Lower leg skin (tissue), 3 donors: Measurements from ENCODE around the gene GOLGA7B.
A peak's percentile ranks its signal among the peaks of the same experiment; 100 is the strongest.

Experiments
- POLR2A ChIP-seq, 2 donors: fragments of 450-650 bp; IDR thresholded peaks; one replicate each; pipeline ENCODE4 v1.6.1; 2016 to 2017; ENCODE audit warnings: antibody characterized with exemption in 2 of 2, mild to moderate bottlenecking in 1 of 2, moderate library complexity in 1 of 2
- TF ChIP-seq, protein P1 (sequence below), 3 donors: fragments of 450-650 bp; IDR thresholded peaks; one replicate each; pipeline ENCODE4 v1.5.1; 2016; ENCODE audit warnings: antibody characterized with exemption in 3 of 3, mild to moderate bottlenecking in 3 of 3, moderate library complexity in 2 of 3

- TF ChIP-seq, protein P1, sequence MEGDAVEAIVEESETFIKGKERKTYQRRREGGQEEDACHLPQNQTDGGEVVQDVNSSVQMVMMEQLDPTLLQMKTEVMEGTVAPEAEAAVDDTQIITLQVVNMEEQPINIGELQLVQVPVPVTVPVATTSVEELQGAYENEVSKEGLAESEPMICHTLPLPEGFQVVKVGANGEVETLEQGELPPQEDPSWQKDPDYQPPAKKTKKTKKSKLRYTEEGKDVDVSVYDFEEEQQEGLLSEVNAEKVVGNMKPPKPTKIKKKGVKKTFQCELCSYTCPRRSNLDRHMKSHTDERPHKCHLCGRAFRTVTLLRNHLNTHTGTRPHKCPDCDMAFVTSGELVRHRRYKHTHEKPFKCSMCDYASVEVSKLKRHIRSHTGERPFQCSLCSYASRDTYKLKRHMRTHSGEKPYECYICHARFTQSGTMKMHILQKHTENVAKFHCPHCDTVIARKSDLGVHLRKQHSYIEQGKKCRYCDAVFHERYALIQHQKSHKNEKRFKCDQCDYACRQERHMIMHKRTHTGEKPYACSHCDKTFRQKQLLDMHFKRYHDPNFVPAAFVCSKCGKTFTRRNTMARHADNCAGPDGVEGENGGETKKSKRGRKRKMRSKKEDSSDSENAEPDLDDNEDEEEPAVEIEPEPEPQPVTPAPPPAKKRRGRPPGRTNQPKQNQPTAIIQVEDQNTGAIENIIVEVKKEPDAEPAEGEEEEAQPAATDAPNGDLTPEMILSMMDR (IDR thresholded peaks at IDR 0.05) = peak in 1 of 3 donors; percentile 68
- TF ChIP-seq POLR2A (IDR thresholded peaks at IDR 0.05) = no peak
These were observed 19.7 kb downstream of the GOLGA7B start for GRCh38 chr10:97869091-97870042.
